Measurements from ENCODE around the gene DQX1. TPM values are rescaled to one million over a fixed set of nuclear protein-coding genes. Genes with fewer than 3 reads are reported as not detected.

DQX1 gene
- total and polyA plus RNA-seq, 2 of the 4 experiments (the other 2 are of a cell fraction): 0.07 TPM; not detected in 1

GRCh38 chr2:74553892-74554819 is 28.1 kb upstream of the DQX1 start, which contains the start of the genes DOK1 and LOXL3:
TSS of gene DOK1 (plus strand) at chr2:74554720. CDS start at chr2:74554755, 35 bp downstream.
TSS of gene LOXL3 (minus strand) at chr2:74553942. CDS start at chr2:74552634, 1,308 bp downstream.
- no TSS peak for BruUV-seq (replicated peaks)

More at GRCh38 chr2:74553892-74554819, 28.1 kb upstream of the DQX1 start, which contains the start of the genes DOK1 and LOXL3:
- peaks cover 28% of the 10 kb centered on the region for H3K36me3 ChIP-seq (ENCODE audit: control insufficient read depth, insufficient read depth, low read length)
- H3K4me2 ChIP-seq (ENCODE audit: low read depth, low read length): peak within 1 kb of the TSS; percentile 88
- H3K9me3 ChIP-seq (ENCODE audit: control insufficient read depth, insufficient read depth, low read length): no peaks in the 10 kb centered on the region
- intact Hi-C loops (cut with micrococcal nuclease) (loop anchor here (1.0 to 2.0 kb wide), 2 partner anchors 33 to 47 kb away; partner anchors contain the start of gene PCGF1), in situ Hi-C loops (cut with MboI; ENCODE audit: low sequenced_read_pairs) (no loop called here), dilution Hi-C loops (cut with HindIII; ENCODE audit: low sequenced_read_pairs, unreplicated experiment) (no loop called here)
- H3K79me1 ChIP-seq (ENCODE audit: low read depth in 1 of 2, low read length in 2 of 2): peaks cover 20 to 68% of the 10 kb centered on the region in 2 experiments
- peak within 1 kb of the TSS; percentile 91 for H3K27ac ChIP-seq (ENCODE audit: insufficient read depth, low read length)
- H4K20me1 ChIP-seq (ENCODE audit: insufficient read depth, low read length): no peaks in the 10 kb centered on the region; the same call in 1 of the 2 replicates
- peak within 1 kb of the TSS; percentile 97 for H4K5ac ChIP-seq (ENCODE audit: low read depth, low read length)
- peak within 1 kb of the TSS; percentile 90 for H2BK120ac ChIP-seq (ENCODE audit: low read depth, low read length)
- peak within 1 kb of the TSS; percentile 98 for H3K4ac ChIP-seq (ENCODE audit: low read depth, low read length)
- H3K9me1 ChIP-seq (ENCODE audit: insufficient read depth, low read length): peaks cover 16% of the 10 kb centered on the region; the same call in 1 of the 2 replicates
- peak within 1 kb of the TSS; percentile 90 for H2AK5ac ChIP-seq (ENCODE audit: low read depth, low read length)
- peak within 1 kb of the TSS; percentile 94 for H3K23ac ChIP-seq (ENCODE audit: low read depth, low read length)
- H4K8ac ChIP-seq (ENCODE audit: low read depth in 2 of 2, low read length in 2 of 2): peak within 1 kb of the TSS; percentile 79 to 94
- H3K4me1 ChIP-seq (ENCODE audit: control insufficient read depth, insufficient read depth, low read length): peaks cover 22% of the 10 kb centered on the region
- H2AK9ac ChIP-seq (replicated peaks; ENCODE audit: low read depth, low read length, poor library complexity): peak within 1 kb of the TSS; percentile 97
- H3K14ac ChIP-seq (replicated peaks; ENCODE audit: low read depth, low read length): peak within 1 kb of the TSS; percentile 98
- DNase-seq (peak; percentile 88), ATAC-seq (ENCODE audit: low read depth) (peak; percentile 85)
- H3K27me3 ChIP-seq (ENCODE audit: control insufficient read depth, insufficient read depth, low read length): no peaks in the 10 kb centered on the region
- peak within 1 kb of the TSS; percentile 66 for H3K56ac ChIP-seq (ENCODE audit: extremely low read depth, insufficient read depth, low read length)
- H3K18ac ChIP-seq (ENCODE audit: low read depth, low read length): peak within 1 kb of the TSS; percentile 77
- H2BK20ac ChIP-seq (ENCODE audit: low read depth, low read length): peak within 1 kb of the TSS; percentile 58
- peak within 1 kb of the TSS; percentile 98 for H2AFZ ChIP-seq (replicated peaks; ENCODE audit: low read length, poor library complexity)
- peak within 1 kb of the TSS; percentile 98 for H4K91ac ChIP-seq (ENCODE audit: insufficient read depth, low read depth, low read length)
- ChIA-PET CTCF (no interaction called here), POLR2A (ENCODE audit: unreplicated experiment) (interaction anchor here (0.6 to 1.5 kb wide), 2 partner anchors 13 to 30 kb away, joined by 3 to 19 read pairs; no protein-coding TSS in a partner anchor)
- peak within 1 kb of the TSS; percentile 78 for H3K4me3 ChIP-seq (ENCODE audit: insufficient read depth, low read depth, low read length)
- TF ChIP-seq MAZ (IDR thresholded peaks at IDR 0.05; ENCODE audit: borderline replicate concordance, low read depth, low read length): peak; percentile 91
- TF ChIP-seq ELK1 (IDR thresholded peaks at IDR 0.05; ENCODE audit: borderline replicate concordance, low read depth, low read length): no peak
- peak; percentile 30; the same call in 1 of the 2 replicates for TF ChIP-seq POLR2A (IDR thresholded peaks at IDR 0.05; ENCODE audit: low read depth, low read length)
- peak; percentile 99 for TF ChIP-seq MAFK (IDR thresholded peaks at IDR 0.05; ENCODE audit: low read depth, low read length)
- WGBS, 2 experiments (ENCODE audit: extremely low coverage in 2 of 2, insufficient read length in 1 of 2): 1% methylated on average over 14 of the region's 73 CpGs; no CpG with 5 or more reads in 1 of the 2 experiments
- H3K9ac ChIP-seq (ENCODE audit: low read depth, low read length): peak within 1 kb of the TSS; percentile 90
- H2BK15ac ChIP-seq (ENCODE audit: low read depth, low read length): peak within 1 kb of the TSS; percentile 81; the same call in 2 of the 3 replicates
- H2BK5ac ChIP-seq (ENCODE audit: low read depth, low read length, poor library complexity, severe bottlenecking): peak within 1 kb of the TSS; percentile 87

Data from IMR-90 (cell line).